OCI-LY3 (cell line): ENCODE measurements around the gene MUC12.

ENCODE experiments used
- H2AFZ ChIP-seq: fragments of 200-600, 300-600 bp; shearing (Covaris generic); 2 replicates; pipeline ENCODE4 v1.6.0; 2014; ENCODE audit warnings: antibody characterized with exemption, low read depth, low read length
- H3K27ac ChIP-seq: fragments of 200-600, 300-600 bp; sonication (generic); 2 replicates; pipeline ENCODE4 v1.5.1; 2014; ENCODE audit warnings: mild to moderate bottlenecking, low read length, moderate library complexity, mixed read lengths
- H3K27me3 ChIP-seq: fragments of 200-600, 300-600 bp; sonication (generic); 2 replicates; pipeline ENCODE4 v1.6.1; 2014; ENCODE audit warnings: low read depth, low read length, mixed read lengths
- H3K36me3 ChIP-seq: fragments of 200-600, 300-600 bp; sonication (generic); replicated peaks from 2 replicates; pipeline ENCODE3; 2014; ENCODE audit warnings: low read depth, low read length, mixed read lengths
- H3K4me1 ChIP-seq: fragments of 300-600, 200-600 bp; sonication (generic); 2 replicates; pipeline ENCODE4 v1.6.1; 2014; ENCODE audit warnings: low read length, mixed read lengths
- H3K4me2 ChIP-seq: fragments of 200-600, 300-600 bp; sonication (generic); 2 replicates; pipeline ENCODE4 v1.6.1; 2014; ENCODE audit warnings: low read length, mixed read lengths
- H3K4me3 ChIP-seq: fragments of 300-600, 200-600 bp; sonication (generic); 2 replicates; pipeline ENCODE4 v1.5.1; 2014; ENCODE audit warnings: antibody characterized with exemption, mild to moderate bottlenecking, low read length, moderate library complexity
- H3K79me2 ChIP-seq: fragments of 300-600, 200-600 bp; shearing (Covaris generic); 2 replicates; pipeline ENCODE4 v1.6.1; 2014; ENCODE audit warnings: mild to moderate bottlenecking, low read length, mixed read lengths
- H3K9ac ChIP-seq: fragments of 300-600, 200-600 bp; shearing (Covaris generic); 2 replicates; pipeline ENCODE4 v1.6.0; 2014; ENCODE audit warnings: mild to moderate bottlenecking, low read length, moderate library complexity
- H3K9me3 ChIP-seq: fragments of 200-600, 300-600 bp; shearing (Covaris generic); 2 replicates; pipeline ENCODE4 v1.6.1; 2014; ENCODE audit warnings: low read length, mixed read lengths; ENCODE audit not compliant: insufficient read depth
- H4K20me1 ChIP-seq: fragments of 200-600, 300-600 bp; sonication (generic); 2 replicates; pipeline ENCODE4 v1.6.1; 2016; ENCODE audit warnings: low read length, mixed read lengths; ENCODE audit not compliant: insufficient read depth
- CTCF ChIP-seq: fragments of 200-600, 300-600 bp; sonication (generic); IDR thresholded peaks from 2 replicates; pipeline ENCODE4 v1.5.1; 2014; ENCODE audit warnings: antibody characterized with exemption, low read length, low read depth
- EZH2phosphoT487 ChIP-seq: fragments of 200-600 bp; shearing (Covaris generic); IDR thresholded peaks from 2 replicates; pipeline ENCODE4 v1.6.1; 2018; ENCODE audit warnings: antibody characterized with exemption, mixed run types, low read depth

MUC12 gene

DNA sequence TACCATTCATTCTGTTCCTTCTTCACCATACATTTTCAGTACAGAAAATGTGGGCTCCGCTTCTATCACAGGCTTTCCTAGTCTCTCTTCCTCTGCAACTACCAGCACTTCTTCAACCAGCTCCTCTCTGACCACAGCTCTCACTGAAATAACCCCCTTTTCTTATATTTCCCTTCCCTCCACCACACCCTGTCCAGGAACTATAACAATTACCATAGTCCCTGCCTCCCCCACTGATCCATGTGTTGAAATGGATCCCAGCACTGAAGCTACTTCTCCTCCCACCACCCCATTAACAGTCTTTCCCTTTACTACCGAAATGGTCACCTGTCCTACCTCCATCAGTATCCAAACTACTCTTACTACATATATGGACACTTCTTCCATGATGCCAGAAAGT is 9.5 kb upstream of the MUC12 start:
- H3K27me3 ChIP-seq: peaks cover 25% of the 10 kb centered on the region
- H3K4me1 ChIP-seq: no peaks in the 10 kb centered on the region
- H3K9me3 ChIP-seq: no peaks in the 10 kb centered on the region; the same call in 1 of the 2 replicates
- H3K27ac ChIP-seq: no peak overlapping the region
- H3K36me3 ChIP-seq: no peaks in the 10 kb centered on the region
- no peaks in the 10 kb centered on the region for H3K79me2 ChIP-seq
- H4K20me1 ChIP-seq: no peaks in the 10 kb centered on the region
- TF ChIP-seq CTCF (no peak), EZH2phosphoT487 (no peak)
- no peak overlapping the region for H3K4me2 ChIP-seq
- no peak overlapping the region for H3K9ac ChIP-seq
- H2AFZ ChIP-seq: no peak overlapping the region
- H3K4me3 ChIP-seq: no peak overlapping the region

DNA sequence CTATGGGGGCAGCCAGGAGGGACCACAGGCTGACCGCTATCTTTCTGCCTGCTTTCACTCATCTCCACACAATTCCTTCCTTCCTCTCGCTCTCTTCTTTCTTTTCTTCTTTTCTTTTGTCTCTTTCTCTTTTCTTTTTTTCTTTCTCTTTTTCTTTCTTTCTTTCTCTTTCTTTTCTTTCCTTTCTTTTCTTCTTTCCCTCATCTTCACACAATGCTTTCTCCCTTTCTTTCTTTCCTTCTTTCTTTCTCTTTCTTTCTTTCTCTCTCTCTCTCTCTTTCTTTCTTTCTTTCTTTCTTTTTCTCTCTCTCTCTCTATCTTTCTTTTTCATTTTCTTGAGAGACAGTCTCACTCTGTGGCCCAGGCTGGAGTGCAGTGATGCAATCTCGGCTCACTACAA is 6.8 kb upstream of the MUC12 start:
- Histone ChIP-seq H3K36me3 (no peaks in the 10 kb centered on the region), H3K9me3 (no peaks in the 10 kb centered on the region; the same call in 1 of the 2 replicates), H3K27me3 (peaks cover 29% of the 10 kb centered on the region), H2AFZ (no peak overlapping the region), H3K4me1 (no peaks in the 10 kb centered on the region), H3K9ac (no peak overlapping the region), H3K4me2 (no peak overlapping the region), H4K20me1 (no peaks in the 10 kb centered on the region), H3K4me3 (no peak overlapping the region), H3K27ac (no peak overlapping the region), H3K79me2 (no peaks in the 10 kb centered on the region)
- TF ChIP-seq CTCF (no peak), EZH2phosphoT487 (no peak)

- no peaks in the 10 kb centered on the region for H3K36me3 ChIP-seq
- no peak overlapping the region for H3K27ac ChIP-seq
- H3K79me2 ChIP-seq: no peaks in the 10 kb centered on the region
- H3K4me3 ChIP-seq: no peak overlapping the region
- H4K20me1 ChIP-seq: no peaks in the 10 kb centered on the region
- H3K9me3 ChIP-seq: no peaks in the 10 kb centered on the region
- H3K4me1 ChIP-seq: no peaks in the 10 kb centered on the region
- TF ChIP-seq CTCF: no peak
- no peak for TF ChIP-seq EZH2phosphoT487
- no peak overlapping the region for H3K9ac ChIP-seq
- peaks cover 29% of the 10 kb centered on the region for H3K27me3 ChIP-seq
- no peak overlapping the region for H3K4me2 ChIP-seq
- no peak overlapping the region for H2AFZ ChIP-seq
These were observed 6.0 kb upstream of the MUC12 start for GRCh38 chr7:100963386-100963785.

DNA sequence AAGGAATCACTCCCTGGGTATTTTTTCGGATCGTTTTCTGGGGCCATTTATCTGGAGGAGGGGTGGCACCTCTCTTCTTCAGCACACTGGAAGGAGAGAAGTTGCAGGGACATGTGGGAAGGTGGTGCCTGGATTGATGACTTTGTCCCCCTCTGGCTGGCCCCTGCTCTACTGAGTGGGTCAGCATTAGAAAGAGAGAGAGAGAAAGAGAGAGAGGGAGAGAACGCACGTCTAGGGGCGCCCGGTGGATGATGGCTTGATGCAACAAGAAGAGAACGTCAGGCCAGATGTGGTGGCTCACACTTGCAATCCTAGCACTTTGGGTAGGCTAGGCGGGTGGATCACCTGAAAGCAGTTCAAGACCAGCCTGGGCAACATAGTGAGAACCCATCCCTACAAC is 5.5 kb upstream of the MUC12 start:
- Histone ChIP-seq H3K9me3 (no peaks in the 10 kb centered on the region), H3K9ac (no peak overlapping the region), H2AFZ (no peak overlapping the region), H3K27ac (no peak overlapping the region), H3K36me3 (no peaks in the 10 kb centered on the region), H3K79me2 (no peaks in the 10 kb centered on the region), H3K4me2 (no peak overlapping the region), H3K27me3 (peaks cover 29% of the 10 kb centered on the region), H4K20me1 (no peaks in the 10 kb centered on the region), H3K4me3 (no peak overlapping the region), H3K4me1 (no peaks in the 10 kb centered on the region)
- TF ChIP-seq CTCF: no peak
- no peak for TF ChIP-seq EZH2phosphoT487
